Inflammatory macrophage treated with lipopolysaccharide for 4 hours (primary cell): ENCODE results near the gene KDM8.
A peak's percentile ranks its signal among the peaks of the same experiment; 100 is the strongest.

ENCODE experiments used
- DNase-seq: peaks from one replicate; pipeline ENCODE4 v3.0.0-alpha.2; 2020

The KDM8 gene

DNA sequence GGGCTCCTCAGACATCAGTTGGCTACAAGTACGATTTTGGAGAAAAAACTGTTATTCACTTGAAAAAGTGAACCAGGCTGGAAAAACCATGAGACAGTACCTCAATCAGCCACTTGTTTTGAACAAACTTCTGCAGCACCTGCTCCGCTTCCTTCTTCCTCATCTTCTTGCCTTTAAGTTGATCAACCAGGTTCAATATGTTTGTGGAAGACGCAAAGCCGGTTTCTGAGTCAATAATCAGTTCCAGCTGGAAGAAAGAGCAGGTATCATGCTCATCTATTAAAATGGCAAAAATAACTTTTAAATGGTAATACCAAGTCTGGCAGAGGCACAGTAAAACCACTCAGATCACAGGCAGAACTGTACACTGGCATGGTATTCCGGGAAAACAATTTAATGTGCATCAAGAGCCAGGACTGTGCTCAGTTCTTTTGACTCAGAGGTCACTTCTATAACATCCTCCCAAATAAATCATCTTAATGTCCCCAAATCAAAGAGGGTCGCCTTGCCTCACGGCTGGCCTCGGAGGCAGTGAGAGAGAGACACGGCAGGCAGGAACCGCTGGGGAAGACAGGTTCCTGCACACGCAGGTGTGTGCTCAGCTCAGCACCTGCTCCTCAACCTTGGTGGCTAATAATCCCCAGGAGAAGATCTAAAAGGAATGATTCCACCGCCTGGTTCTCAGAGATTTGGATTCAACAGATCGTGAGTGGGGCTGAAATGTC, 29.7 kb downstream of the KDM8 start:
- DNase-seq, result no peak

DNA sequence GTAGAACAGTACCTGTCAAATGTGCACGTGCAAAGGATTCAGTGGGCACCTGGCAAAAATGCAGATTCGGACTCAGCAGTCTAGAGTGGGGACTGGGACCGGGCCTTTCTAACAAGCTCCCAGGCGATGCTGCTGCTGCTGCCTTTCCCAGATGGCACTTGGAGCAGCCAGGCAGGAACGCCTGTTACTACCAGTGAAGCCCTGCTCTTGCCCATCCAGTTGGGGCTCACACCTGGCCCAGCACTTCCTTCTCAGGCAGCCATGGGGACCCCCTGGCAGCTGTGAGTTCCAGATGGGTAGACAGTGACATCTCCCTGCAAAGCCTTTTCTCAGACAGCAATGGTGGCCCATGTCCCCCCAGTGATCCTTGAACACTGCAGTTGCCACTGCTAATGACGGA, 30.4 kb downstream of the KDM8 start:
- DNase-seq, result no peak

DNA sequence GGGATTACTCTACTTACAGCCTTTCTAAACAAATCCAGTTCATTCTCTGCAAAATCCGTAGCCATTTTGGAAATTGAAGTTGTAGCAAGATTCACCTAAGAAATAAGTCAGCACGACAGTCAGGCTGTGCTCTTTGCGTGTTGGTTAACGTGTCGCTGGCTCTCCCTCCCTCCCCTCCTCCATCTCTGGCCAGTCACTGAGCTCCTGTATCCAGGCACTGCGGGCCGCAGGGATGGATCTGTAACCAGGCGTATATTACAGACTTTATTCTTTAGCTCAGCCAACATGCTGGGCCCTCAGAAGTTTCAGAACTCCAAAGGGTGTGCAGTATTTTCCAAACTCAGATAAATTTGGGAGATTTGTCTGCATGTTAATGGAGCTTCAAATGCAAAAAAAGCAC, 30.8 kb downstream of the KDM8 start:
- DNase-seq, result no peak

DNA sequence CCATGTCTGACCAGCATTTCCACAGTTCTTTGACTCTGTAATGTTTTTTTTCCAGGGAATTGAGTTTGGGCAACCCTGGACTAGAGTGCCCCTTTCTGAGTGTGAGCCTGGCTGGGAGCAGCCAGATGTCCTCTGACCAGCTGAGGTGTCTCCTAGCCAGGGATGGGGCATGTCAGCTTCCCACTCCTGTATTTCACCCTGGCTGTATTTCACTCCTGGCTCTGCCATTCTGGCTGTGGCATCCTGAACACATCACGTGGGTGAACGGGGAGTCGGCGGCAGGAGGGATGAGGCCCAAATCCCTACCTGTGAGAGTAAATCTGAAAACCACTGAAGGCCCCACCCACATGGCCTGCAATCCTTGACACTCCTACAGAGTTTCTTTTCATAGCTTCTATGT, 31.3 kb downstream of the KDM8 start:
- no peak for DNase-seq

DNA sequence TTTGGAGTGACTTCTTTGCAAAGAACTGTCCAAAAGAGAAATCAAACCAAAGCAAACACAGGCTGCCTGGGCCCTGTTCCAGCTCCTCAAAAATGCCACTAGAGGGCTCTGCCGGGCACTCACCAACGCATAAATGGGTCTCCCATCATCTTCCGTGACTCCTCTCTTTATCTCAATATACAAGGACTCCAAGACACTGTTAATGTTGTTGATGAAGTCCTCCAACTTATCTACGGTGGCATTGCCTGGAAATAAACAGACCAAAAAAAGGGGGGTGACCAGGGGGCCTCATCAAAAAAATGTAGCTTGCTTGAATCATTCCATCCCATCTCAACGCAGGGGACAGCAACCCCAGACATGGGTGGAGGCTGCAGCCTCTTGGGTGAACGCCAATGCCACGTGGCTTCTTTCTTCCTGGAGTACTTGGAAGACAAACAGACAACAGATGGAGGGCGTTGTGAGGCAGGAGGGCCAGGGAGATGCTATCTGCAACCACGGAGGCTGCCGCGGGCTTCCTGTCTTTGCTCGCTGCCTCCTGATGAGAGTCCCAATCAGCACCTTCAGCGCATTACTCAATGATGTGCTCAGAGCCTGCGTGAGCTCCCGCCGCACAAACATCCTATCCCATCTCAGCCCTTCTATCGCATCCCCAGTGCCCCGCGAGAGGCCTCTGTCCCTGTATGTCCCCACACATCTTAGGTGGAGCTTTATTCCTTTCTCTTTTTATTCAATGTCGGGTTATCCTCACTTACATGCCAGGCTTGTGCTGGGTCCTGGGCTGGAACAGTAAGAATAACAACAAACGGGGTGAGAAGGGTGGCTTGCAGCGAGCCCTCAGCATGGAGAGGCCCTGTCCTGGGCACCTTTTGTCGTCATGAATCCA, 32.0 kb downstream of the KDM8 start:
- peak; percentile 68 for DNase-seq

DNA sequence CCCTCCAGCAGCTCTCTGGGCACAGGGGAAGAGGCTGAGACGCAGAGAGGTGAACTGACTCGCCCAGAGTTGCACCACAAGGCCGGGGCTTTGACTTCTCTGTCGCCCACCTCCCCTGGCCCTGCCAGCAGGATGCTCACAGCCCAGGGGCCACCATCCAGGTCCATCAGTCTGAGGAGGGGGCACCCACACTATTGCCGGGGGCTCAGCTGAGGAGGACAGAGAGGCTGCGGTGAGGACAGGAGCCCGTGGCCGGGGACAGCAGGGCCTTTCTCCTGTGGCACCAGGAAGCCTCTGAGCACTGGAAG, 32.6 kb downstream of the KDM8 start:
- no peak for DNase-seq

DNA sequence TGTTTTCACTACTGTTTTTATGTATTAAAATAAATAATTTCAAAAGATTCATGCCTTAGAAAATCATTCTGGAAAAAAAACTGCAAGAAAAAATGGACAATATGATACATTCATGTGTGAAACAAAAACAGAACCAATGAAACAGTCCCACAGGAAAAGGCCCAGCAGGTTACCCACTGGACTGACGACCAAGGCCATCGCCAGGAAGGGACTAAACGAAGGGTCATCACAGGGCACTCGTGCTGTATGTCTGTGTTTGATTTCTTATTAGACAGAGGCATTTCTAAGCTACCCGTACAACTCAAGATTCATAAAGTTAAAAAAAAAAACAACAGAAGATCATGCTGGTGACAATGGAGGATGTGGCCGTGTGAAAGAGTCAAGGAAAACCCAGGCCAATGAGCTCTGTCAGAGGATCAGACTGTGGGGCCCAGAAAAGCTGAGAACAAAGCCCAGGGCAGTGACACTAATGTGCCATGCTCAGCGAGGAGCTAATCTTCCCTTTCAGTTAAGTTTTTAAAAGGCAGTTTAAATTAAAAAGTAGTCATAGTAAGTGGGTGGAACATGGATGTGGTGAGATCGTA, 33.4 kb downstream of the KDM8 start:
- no peak for DNase-seq

DNA sequence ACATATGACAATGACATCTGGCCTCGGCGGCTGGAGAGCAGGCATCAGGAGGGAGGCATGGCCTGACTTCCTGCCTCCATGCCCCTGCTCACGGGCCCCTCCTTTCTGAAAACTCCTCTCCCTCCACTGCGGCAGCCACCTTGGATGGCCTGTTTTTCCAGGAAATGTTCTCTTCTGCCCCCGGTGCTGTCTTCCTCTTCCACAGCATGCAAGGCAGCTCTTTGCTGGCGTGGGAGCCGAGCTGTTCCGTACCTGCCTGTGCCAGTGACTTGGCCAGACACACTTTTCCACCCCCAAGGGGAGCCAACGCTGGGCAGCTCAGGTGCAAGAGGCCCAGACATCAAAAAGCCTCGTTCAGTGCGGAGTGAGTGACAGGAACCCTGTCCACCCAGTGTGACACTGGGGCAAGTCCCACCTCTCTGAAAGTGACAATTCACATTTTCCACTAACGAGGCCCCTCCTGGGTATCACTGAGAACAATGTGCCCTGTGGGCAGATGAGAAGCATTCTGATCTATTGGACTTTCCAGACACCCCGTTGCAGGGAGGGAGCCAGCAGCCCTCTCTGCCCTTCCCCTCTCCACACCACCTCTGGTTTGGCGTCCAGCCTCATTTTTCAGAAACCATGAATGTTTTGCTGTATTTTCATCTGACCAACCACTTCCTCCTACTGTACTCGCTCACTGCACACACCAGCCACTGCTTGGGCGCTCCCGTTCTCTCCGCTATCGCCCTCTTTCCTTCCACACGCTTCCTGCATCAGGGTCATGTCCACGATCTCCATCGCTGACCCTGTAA, 34.1 kb downstream of the KDM8 start:
- peak; percentile 88 for DNase-seq

DNA sequence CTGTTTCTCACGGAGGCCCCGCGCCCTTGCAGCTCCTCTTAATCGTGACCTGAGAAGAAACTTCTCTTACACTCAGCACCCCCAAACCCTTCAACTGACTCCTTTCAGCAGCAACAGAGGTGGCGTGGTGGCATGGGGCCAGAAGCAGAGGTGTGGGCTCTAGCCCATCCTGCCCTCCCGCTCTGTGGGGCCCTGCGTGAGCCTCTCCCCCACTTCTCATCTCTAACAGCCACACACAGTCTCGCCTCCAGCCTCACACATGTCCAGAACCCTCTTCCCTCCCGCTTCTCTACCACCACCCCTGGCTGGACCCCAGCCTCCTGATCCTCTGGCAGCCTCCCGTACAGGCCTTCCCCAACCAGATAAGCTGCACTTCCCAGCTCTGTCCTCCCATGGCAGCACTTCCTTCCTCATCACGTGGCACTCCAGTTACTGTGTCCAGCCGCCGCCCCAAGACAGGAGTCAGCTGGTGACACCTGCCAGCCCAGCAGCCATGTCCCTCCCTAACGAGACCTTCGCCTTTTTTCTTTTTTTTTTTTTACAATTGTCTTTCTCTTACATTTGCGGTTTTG, 34.8 kb downstream of the KDM8 start:
- DNase-seq, result peak; percentile 55

DNA sequence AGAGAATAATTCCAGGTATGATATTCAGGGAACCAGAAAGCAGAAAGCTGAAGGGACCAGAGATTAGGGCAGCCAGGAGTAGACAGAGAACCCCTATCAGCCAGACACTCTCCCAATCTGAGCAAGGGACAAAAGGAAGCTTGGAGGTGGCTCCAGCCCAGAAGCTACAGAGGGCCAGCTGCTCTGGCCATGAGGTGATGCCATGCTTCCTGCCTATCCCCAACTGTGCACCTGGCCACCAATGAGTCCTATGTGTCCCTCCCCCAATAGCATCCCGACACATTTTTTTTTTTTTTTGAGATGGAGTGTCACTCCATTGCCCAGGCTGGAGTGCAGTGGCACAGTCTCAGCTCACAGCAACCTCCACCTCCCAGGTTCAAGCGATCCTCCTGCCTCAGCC, 35.3 kb downstream of the KDM8 start:
- no peak for DNase-seq

DNA sequence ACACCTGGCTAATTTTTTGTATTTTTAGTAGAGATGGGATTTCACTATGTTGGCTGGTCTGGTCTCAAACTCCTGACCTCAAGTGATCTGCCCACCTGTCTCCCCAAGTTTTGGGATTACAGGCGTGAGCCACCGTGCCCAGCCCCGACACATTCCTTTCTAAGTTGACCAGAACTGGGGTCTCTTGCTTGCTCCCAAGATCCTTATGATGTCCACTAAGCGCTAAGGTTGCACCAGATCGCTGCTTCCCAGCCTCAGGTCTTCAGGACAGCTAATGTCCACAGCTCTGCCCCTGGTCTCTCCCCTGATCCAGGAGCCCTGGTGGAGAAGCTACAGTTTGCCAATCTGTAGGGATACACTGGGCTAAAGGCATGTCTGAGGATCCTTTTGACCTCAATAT, 35.7 kb downstream of the KDM8 start:
- no peak for DNase-seq

DNA sequence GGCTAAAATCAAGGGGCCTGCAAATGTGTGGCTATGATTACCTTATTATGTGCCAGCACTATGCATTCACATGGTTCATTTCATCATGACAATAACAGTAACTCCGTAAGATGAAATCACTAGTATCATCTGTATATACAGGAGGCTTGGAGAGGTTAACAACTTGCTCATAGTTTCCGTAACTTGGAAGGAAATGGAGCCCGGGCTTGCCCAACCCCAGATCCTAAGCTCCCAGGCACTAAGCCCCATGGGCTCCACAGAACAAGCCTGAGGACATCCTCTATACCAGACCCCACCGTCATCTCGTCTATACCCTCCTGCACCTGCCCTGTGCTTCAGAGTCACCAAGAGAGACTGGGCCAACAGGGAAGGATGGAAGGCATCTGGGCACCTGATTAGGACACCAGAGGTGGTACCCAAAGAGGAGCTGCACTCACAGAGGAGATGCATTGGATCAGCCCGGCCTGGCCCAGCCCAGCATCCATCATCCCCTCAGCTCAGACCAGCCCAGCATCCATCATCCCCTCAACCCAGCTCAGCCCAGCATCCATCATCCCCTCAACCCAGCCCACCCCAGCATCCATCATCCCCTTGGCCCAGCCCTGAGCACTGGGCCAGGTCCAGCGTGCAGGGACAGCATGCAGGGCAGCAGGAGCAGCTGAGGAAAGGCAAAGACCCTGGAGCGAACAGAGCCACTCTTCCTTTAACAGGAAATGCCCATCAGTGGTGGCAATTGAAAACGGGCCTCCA, 36.8 kb downstream of the KDM8 start:
- no peak for DNase-seq

DNA sequence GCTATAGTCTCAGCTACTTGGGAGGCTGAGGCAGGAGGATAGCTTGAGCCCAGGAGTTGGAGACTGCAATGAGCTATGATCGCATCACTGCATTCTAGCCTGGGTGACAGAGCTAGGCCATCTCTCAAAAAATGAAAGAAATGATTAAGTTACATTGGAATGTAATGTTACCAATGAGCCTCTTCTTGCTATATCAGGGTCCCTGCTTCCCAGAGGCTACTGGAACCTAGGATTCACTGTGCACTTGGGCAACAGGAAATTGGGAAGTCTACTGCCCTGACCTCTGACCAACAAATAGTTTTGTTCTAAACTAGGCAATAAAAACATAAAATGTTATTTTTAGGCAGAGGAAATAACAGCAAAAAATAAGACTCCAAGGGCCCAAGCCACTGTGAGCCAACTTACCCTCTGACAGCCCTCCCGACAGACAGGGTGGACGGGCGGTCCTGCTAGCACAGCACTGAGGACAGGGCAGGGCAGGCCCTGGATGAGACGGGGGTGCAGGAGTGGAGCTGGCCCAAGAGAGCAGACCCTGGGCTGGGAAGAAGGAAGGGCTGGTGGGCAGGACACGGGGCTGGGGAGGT, 37.7 kb downstream of the KDM8 start:
- DNase-seq, result no peak

DNA sequence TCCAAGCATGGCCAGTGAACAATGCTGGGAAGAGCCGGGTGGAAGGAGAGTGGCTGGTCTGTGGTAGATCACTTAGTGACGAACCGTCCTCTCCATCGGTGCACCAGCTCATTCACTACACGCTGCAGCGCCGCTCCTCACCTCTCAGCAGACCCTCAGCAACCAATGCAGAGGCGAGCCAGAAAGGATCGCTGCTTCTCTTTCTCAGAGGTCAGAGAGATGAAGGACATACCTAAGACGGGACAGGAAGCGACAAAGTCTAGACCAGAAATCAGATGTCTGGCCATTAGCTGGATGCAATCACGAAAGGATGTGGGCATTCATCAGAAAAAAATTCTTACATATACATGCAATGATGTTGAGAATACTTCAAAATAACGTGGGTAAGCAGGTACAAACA, 38.3 kb downstream of the KDM8 start:
- DNase-seq, result no peak

DNA sequence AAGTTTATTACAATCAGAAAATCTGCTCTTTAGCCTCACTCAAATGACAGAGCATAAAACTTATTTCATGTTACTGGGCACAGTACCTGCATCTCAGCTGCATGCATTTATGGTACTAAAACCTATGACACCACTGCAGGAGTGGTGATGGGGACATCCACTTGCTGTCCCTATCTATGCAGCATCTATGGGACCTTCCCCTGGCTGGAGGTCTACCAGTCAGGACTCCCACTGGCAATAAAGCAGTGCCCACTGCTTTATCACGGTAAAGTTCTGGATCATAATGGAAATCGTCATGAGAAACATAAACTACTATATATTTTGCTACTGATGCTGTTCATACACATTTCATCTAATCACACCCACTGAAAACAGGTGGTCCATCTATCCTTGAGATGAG, 39.1 kb downstream of the KDM8 start:
- no peak for DNase-seq

DNA sequence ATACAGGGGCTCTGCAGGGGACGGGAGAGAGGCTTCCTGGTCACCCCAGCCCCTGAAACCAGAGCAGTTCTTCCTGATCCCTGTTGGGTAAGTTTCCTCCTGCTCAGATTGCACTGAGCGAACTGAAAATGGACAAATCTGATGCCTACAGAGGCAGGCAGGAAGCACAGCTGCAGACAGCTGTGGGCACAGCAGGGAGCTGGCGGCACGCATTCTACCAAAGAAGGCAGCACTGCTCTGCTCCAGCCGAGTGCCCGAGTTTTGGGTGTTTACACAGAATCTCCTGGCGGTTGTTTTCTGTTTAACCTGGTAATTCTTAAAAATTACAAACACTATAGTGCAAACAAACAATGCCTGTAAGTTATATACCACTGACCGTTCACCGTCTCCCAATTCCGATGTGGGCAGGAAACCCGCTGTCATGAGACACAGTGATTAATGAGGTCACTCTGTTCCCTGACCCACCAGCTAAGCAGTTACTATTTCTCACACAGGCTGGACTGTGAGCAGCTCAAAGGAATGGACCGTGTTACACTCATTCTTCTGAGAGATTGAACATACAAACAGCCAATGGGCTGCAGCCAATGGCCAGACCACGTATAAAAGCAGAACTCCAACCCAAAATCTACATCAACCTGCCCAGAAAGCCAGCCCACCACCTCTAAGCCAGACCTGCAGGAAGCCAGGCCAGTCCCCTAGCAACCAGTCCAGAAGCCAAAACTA, 39.7 kb downstream of the KDM8 start:
- peak; percentile 91 for DNase-seq

DNA sequence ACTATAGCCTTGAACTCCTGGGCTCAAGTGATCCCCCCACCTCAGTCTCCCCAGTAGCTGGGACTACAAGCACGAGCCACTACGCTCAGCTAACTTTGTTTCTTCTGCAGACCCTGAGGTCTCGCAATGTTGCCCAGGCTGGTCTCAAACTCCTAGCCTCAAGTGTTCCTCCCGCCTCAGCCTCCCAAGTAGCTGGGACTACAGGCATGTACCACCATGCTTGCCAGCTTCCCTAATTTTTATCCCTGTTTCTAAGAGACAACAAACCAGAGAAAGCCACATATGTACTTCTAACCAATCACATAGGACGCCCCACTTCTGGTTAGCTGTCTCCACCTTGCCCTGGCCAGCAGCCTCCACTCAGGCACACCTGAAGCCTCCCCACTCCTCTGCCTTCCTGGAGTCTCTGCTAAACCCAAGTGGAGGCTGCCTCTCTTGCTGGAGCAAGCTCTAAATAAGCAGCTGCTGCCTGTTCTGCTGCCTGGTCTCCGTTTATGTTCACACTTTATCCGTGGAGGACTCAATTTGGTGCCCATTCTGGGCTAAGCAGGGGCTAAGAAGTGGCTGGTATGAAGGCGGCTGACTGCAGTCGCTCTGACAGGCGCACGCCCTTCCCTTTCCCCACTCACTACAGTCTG, 40.5 kb downstream of the KDM8 start:
- DNase-seq, result no peak

DNA sequence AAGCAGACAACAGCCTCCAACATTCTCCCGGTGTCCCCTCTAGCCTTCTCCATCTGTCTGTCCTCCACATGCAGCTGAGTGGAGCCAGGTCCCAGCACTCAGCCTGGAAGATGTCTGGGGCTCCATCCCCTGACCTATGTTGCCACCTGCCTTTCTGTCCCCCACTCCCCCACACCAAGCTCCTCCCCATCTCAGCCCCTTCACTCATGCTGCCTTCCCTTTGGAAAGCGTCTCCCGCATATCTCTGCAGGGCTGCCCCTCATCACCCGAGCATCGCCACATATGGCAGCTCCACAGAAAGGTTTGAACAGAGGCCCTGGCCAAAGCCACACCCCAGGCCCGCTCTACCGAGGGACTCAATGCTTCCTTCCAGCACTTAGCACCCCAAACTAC, 41.0 kb downstream of the KDM8 start:
- DNase-seq, result no peak

DNA sequence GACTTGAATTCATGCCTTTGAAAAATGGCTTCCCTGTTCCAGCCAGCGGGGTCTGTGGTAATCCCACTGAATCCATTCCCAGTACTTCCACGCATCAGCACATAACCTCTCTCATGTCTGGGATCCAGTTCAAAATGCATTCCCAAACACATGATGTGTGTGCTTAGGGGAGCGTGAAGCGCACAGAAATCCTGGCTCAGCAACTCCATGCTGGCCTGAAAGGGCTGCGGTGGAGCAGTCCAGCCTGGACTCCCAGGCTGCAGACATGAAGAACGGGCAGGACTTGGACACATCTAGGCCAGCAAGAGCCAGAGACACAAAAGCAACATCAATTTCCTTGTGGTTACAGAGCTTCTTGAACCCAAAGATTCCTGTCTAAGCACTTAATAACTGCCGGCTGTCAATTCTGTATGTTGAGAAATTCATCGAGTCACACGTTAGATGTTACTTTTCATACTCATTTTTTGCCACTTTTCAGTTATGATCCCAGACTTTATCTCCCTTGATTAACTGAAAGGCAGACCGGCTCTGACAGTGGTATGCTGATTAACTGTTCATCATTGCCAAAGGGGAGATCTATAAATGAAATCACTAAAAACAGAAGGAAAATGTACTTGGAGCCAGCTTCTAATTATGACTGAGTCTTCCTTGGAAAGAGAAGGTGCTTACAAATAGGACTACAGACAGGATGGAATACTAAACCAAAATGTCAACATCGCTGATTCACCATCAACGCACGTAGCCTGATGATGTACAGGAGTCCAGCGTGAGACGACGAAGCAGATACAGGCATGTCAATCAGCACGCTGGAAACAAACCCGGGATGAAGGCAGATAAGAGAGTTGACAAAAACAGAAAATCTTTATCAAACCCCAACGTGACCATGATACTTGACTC, 42.2 kb downstream of the KDM8 start:
- DNase-seq, result no peak

DNA sequence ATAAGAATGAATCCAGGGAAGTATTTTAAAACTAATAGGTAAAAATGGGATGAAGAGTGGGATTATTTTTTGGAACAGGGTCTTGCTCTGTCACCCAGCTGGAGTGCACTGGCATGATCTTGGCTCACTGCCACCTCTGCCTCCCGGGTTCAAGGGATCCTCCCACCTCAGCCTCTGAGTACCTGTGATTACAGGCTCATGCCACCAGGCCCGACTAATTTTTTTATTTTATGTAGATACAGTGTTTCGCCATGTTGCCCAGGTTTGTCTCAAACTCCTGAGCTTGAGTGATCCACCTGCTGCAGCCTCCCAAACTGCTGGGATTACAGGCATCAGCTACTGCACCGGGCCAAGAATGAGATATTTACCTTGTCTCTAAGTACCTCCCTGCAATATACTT, 43.1 kb downstream of the KDM8 start:
- no peak for DNase-seq
